Eye (tissue), 1 donor: Measurements from ENCODE around the gene NEUROD2.

ENCODE experiments used
- DNase-seq: peaks from one replicate; pipeline ENCODE4 v3.0.0-alpha.2; 2015

NEUROD2 gene

GRCh38 chr17:39578272-39578671 is 29.4 kb downstream of the NEUROD2 start:
- no peak for DNase-seq

GRCh38 chr17:39576187-39576586 is 31.5 kb downstream of the NEUROD2 start:
- peak; percentile 67 for DNase-seq

- peak; percentile 87 for DNase-seq
Measured at GRCh38 chr17:39573447-39574298, 34.0 kb downstream of the NEUROD2 start.

- no peak for DNase-seq
Measured at GRCh38 chr17:39572121-39572520, 35.6 kb downstream of the NEUROD2 start.

DNA sequence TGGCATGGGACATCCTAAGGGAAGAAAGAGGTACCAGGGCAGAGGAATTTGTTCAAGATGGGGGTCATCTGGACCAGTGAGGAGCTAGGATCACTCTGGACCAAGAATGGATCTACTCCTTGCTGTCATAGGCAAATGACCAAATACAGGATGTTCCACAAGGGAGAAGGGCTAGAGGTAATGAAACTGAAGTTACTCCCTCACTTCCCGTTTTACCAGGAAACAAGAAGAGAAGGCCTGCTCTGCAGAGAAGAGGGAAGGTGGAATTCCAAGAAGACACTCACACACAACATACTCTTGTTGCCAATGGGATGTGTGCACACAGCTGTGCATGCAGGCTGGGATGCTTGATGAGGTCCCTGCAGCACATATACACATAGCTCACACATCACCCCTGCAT is 38.6 kb downstream of the NEUROD2 start:
- no peak for DNase-seq

DNA sequence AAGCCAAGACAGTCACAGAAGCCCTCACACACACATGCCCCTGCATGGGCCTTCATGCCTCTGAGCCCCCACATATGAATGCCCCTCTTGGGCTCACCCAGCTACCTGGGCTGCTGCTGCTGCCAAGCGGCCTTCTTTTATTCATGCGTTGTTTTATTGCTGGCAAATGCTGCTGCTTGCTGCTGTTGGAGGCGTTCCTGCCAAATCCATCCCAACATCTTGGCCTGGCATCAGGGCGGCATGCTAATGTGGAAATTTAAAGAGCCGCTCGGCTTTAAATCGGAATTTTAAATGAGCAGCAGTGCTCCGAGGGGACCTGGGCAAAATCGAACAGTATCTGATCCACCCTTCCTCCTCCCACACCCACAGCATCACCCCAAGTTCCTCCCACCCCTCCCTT is 39.0 kb downstream of the NEUROD2 start:
- DNase-seq, result no peak

DNA sequence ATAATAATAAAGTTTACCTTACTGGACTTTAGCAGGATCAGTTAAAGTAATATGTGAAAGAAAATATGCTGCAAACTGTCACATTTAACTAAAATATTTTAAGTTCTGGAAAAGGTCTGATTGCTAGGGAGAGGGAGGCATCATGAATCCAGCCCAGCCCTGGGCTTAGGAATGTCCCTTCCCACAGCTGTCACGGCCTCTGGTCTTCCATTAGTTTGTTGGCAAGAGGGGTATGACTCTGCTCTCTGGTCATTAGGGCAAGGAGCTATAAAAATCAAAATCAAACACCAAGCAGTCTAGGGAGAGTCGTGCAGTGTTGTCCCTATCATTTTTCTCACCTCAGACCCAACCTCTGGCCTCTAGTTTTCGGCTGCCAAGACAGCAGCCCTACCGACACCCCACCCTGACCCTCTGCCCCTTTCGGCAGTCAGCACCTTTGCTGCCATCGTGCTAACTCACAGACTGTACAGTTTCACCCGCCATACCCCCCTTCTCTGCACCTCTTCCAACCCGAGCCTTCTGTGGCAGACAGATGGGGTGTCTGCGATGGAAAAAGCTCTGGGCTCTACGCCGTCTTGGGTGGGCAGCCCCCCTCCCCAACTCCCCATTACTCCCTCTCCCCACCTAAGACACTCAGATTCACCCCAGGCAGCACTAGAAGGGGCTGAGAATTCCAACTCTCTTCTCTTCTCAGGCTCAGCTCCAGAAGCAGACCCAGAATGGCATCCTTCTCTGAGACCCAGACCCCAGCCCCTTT is 41.4 kb downstream of the NEUROD2 start:
- no peak for DNase-seq

GRCh38 chr17:39564211-39564848 is 43.4 kb downstream of the NEUROD2 start:
- DNase-seq, result peak; percentile 43

DNA sequence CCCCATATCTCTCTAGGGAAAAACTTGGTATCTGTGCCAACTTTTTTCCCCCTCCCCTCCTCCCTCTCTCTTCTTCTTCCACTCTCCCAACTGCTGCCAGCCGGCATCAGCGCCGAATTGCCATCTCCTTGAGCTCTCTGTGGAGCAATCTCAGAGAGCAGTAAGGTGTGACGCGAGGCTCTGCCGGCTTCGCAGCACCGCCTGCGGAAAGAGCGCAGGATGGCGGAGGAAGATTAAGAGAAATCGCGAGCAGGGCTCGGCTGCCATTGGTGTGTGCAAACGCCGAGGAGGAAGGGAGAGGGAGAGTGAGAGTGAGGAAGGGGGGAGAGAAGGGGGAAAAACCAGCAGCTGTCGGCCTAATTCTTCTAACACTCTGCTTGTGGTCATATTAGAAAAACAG is 44.2 kb downstream of the NEUROD2 start:
- DNase-seq, result peak; percentile 77

GRCh38 chr17:39562976-39563375 is 44.7 kb downstream of the NEUROD2 start:
- peak; percentile 20 for DNase-seq

DNA sequence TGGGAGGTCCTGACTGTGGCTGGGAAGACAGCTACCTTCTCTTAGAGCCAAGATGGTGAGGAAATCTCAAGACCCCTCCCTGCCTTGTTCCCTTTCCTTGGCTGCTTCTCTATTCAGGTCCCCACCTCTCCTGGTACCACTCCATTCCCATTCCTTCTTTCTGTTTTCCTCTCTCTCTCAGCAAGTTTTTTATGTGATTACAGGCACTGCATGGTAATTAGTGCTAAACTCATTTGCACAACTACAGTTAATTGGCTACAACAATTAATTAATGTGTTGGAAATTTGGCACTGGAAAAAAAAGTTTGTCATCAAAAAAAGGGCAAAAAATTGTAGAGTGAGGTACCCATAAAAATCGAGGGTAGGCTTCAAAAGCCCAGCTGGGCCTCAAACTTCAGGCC is 45.3 kb downstream of the NEUROD2 start:
- DNase-seq, result no peak

DNA sequence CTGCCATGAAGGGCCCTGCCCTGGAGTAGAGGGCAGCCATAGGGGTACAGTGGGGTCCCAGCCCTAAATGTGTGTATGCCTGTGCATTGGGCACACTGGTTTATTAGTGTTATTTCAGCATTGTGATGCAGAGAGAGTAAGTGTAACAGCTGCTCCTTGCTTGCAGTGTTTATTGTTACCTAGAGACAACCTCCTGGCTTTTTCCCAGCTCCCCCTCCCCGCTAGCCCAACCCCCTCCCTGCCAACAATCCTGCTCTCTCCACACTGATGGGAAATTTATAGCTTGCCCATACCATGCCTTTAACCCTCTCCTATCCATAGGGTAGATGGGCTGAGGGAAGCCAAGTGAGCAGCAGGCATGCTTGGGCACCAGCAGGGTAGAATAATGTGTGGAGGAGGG is 51.3 kb downstream of the NEUROD2 start:
- DNase-seq, result no peak

DNA sequence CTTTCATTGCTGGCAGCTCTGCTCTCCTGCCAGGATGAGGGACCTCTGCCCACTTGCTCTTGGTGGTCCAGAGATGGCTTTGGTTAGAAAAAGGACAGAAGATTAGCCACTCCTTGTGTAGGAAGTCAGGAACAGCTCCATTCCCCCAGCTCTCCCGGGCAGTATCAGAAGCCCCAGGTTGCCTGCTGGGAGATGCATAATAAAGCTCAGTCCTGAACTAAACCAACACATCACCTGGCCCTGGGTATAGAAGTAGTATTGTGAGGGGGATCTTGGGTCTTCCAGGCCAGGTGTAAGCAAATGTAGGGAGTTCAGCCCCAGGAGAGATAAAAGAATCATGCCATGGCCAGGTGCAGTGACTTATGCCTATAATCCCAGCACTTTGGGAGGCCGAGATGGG is 52.4 kb downstream of the NEUROD2 start:
- no peak for DNase-seq
